HepG2 (cell line): ENCODE data around the gene GATAD2B. TPM values are rescaled to one million over a fixed set of nuclear protein-coding genes. Genes with fewer than 3 reads are reported as not detected.

Source experiments
- AGO2 ChIP-seq: fragments of 200-400 bp; formaldehyde crosslinking; optimal IDR thresholded peaks from 2 replicates; pipeline ENCODE3; 2017; ENCODE audit warnings: mild to moderate bottlenecking, low read depth, low read length, moderate library complexity
- ARNT ChIP-seq: fragments of 450-650 bp; IDR thresholded peaks from 2 replicates; pipeline ENCODE4 v1.6.1; 2017
- CREB1 ChIP-seq, 2 experiments: fragments of 450-650 bp in 1 of 2; IDR thresholded peaks; 2 replicates each; pipeline ENCODE4 v1.6.1; 2016 to 2017; ENCODE audit warnings: control low read depth in 1 of 2, mild to moderate bottlenecking in 1 of 2, missing compliant biosample characterization in 1 of 2, missing genetic modification characterization in 1 of 2
- EED ChIP-seq: sonication (generic); formaldehyde crosslinking; IDR thresholded peaks from 2 replicates; pipeline ENCODE4 v1.5.0; 2020; ENCODE audit warnings: mild to moderate bottlenecking, missing genetic modification reagents
- GLMP ChIP-seq: sonication (generic); formaldehyde crosslinking; IDR thresholded peaks from 2 replicates; pipeline ENCODE4 v1.9.0; 2021; ENCODE audit warnings: missing genetic modification reagents, mild to moderate bottlenecking, borderline replicate concordance
- HINFP ChIP-seq: sonication (generic); formaldehyde crosslinking; IDR thresholded peaks from 2 replicates; pipeline ENCODE4 v1.4.0; 2020; ENCODE audit warnings: low read depth, mild to moderate bottlenecking, missing genetic modification reagents
- HNRNPUL1 ChIP-seq: fragments of 200-400 bp; formaldehyde crosslinking; IDR thresholded peaks from 2 replicates; pipeline ENCODE4 v1.6.1; 2017; ENCODE audit warnings: low read depth, mild to moderate bottlenecking, low read length, moderate library complexity
- MAFG ChIP-seq: sonication (generic); formaldehyde crosslinking; IDR thresholded peaks from 2 replicates; pipeline ENCODE4 v1.5.1; 2020; ENCODE audit warnings: mild to moderate bottlenecking, missing genetic modification reagents
- MATR3 ChIP-seq: sonication (generic); formaldehyde crosslinking; IDR thresholded peaks from 2 replicates; pipeline ENCODE4 v1.4.0; 2020; ENCODE audit warnings: missing genetic modification reagents
- MBD4 ChIP-seq: IDR thresholded peaks from 2 replicates; pipeline ENCODE4 v1.6.1; 2012; ENCODE audit warnings: low read length, inconsistent platforms, borderline replicate concordance
- TMF1 ChIP-seq: sonication (generic); formaldehyde crosslinking; IDR thresholded peaks from 2 replicates; pipeline ENCODE4 v1.8.1; 2022; ENCODE audit warnings: low read depth, missing genetic modification reagents
- ZNF12 ChIP-seq: sonication (generic); formaldehyde crosslinking; IDR thresholded peaks from 2 replicates; pipeline ENCODE4 v1.5.0; 2020; ENCODE audit warnings: missing genetic modification reagents
- ZNF607 ChIP-seq: sonication (generic); formaldehyde crosslinking; IDR thresholded peaks from 2 replicates; pipeline ENCODE4 v1.5.1; 2020; ENCODE audit warnings: missing genetic modification reagents, mild to moderate bottlenecking, borderline replicate concordance
- ZNF709 ChIP-seq: sonication (generic); formaldehyde crosslinking; IDR thresholded peaks from 2 replicates; pipeline ENCODE4 v1.5.0; 2020; ENCODE audit warnings: mild to moderate bottlenecking, missing genetic modification reagents
- ZNF777 ChIP-seq: sonication (generic); formaldehyde crosslinking; IDR thresholded peaks from 2 replicates; pipeline ENCODE4 v1.4.0; 2020; ENCODE audit warnings: missing genetic modification reagents
- ZSCAN21 ChIP-seq: sonication (generic); formaldehyde crosslinking; IDR thresholded peaks from 2 replicates; pipeline ENCODE4 v1.8.0; 2022; ENCODE audit warnings: mild to moderate bottlenecking, missing genetic modification reagents, moderate library complexity, borderline replicate concordance
- polyA plus RNA-seq, 8 experiments: library from polyadenylated mRNA; depleted of rRNA in 3 of 8; stranded (reverse) in 7 of 8; unstranded in 1 of 8; fragments of >200 nt; fragmentation: Illumina TruSeq in 4 of 8; extraction: Trizol in 4 of 8; gene quantifications; 2 replicates each; pipeline versions ENCODE4 v1.2.1 to v1.2.3, GENCODE V29; 2011 to 2016; ENCODE audit warnings: low read depth in 4 of 8, missing spikeins in 1 of 8, mixed read lengths in 1 of 8; ENCODE audit not compliant: insufficient read depth in 1 of 8
- total RNA-seq, 5 experiments: library from RNA; depleted of rRNA; stranded (reverse); fragments of >200 nt; fragmentation: Illumina TruSeq; extraction: Trizol; gene quantifications; 2 replicates each; pipeline ENCODE4 v1.2.3, GENCODE V29; 2016; ENCODE audit warnings: low read depth in 1 of 5
- TF ChIP-seq, protein P1 (sequence below): fragments of 450-650 bp; IDR thresholded peaks from 2 replicates; pipeline ENCODE4 v1.6.1; 2017; ENCODE audit warnings: mild to moderate bottlenecking
- TF ChIP-seq, protein P2 (sequence below): sonication (generic); formaldehyde crosslinking; IDR thresholded peaks from 2 replicates; pipeline ENCODE4 v1.8.1; 2023; ENCODE audit warnings: missing genetic modification reagents, inconsistent platforms, borderline replicate concordance
- TF ChIP-seq, protein P3 (sequence below): sonication (generic); formaldehyde crosslinking; IDR thresholded peaks from 2 replicates; pipeline ENCODE4 v1.5.0; 2020; ENCODE audit warnings: mild to moderate bottlenecking, missing genetic modification reagents

Gene GATAD2B
- total and polyA plus RNA-seq, 2 of the 13 experiments (the other 11 are each of a cell fraction or from before 2014, with no cell fraction given): 3.2 to 5.2 TPM

DNA sequence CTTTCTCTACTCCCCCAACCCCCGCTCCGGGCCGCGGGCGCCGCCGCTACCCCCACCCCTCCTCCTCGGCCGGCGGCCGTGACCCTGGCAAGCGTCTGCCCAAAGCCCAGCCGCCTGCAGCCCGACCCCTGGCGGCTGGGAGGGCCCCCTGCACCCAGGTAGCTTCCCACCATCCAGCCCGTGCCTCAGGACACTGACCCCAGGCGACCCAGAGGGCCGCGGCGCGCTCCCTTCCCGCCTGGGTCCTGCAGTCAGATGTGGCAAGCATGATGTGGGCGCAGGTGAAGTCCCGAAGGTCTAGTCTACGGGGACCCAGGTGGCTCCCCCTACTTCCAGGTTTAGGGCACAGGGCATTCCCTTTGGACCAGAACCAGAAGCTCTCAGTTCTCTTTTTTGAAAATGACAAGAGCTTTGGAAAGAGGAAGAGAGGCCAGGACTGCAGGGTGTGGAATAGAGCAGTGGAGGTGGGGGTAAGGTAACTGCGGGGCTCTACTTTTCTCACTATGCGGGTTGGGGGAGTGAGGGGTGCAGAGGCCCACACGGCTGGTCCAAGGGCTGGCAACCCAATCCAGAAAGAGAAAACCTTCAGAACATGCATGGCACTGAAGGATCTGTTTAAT is 24.0 kb upstream of the GATAD2B start, which contains the start of gene DENND4B (continued):
- TF ChIP-seq MBD4 (no peak), EED (CRISPR knock-in tag) (no peak; the same call in 1 of the 2 replicates), ZNF709 (CRISPR knock-in tag) (no peak), AGO2 (peak; percentile 67), ZSCAN21 (0 out of 2 replicates have a peak, but pooled peaks have one; percentile 38), TMF1 (CRISPR knock-in tag) (no peak), HNRNPUL1 (no peak), ZNF607 (peak; percentile 77; the same call in 1 of the 2 replicates), GLMP (CRISPR knock-in tag) (no peak), HINFP (CRISPR knock-in tag) (no peak), CREB1 (IDR thresholded peaks at IDR 0.05) (no peak), CREB1 (CRISPR knock-in tag; IDR thresholded peaks at IDR 0.05) (no peak), ZNF777 (CRISPR knock-in tag) (no peak), ZNF12 (CRISPR knock-in tag) (0 out of 2 replicates have a peak, but pooled peaks have one; percentile 20), MATR3 (CRISPR knock-in tag) (no peak), MAFG (no peak), ARNT (no peak)
- TF ChIP-seq, protein P1, sequence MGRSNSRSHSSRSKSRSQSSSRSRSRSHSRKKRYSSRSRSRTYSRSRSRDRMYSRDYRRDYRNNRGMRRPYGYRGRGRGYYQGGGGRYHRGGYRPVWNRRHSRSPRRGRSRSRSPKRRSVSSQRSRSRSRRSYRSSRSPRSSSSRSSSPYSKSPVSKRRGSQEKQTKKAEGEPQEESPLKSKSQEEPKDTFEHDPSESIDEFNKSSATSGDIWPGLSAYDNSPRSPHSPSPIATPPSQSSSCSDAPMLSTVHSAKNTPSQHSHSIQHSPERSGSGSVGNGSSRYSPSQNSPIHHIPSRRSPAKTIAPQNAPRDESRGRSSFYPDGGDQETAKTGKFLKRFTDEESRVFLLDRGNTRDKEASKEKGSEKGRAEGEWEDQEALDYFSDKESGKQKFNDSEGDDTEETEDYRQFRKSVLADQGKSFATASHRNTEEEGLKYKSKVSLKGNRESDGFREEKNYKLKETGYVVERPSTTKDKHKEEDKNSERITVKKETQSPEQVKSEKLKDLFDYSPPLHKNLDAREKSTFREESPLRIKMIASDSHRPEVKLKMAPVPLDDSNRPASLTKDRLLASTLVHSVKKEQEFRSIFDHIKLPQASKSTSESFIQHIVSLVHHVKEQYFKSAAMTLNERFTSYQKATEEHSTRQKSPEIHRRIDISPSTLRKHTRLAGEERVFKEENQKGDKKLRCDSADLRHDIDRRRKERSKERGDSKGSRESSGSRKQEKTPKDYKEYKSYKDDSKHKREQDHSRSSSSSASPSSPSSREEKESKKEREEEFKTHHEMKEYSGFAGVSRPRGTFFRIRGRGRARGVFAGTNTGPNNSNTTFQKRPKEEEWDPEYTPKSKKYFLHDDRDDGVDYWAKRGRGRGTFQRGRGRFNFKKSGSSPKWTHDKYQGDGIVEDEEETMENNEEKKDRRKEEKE: no peak
- TF ChIP-seq, protein P2, sequence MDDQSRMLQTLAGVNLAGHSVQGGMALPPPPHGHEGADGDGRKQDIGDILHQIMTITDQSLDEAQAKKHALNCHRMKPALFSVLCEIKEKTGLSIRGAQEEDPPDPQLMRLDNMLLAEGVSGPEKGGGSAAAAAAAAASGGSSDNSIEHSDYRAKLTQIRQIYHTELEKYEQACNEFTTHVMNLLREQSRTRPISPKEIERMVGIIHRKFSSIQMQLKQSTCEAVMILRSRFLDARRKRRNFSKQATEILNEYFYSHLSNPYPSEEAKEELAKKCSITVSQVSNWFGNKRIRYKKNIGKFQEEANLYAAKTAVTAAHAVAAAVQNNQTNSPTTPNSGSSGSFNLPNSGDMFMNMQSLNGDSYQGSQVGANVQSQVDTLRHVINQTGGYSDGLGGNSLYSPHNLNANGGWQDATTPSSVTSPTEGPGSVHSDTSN (CRISPR knock-in tag): no peak
- TF ChIP-seq, protein P3, sequence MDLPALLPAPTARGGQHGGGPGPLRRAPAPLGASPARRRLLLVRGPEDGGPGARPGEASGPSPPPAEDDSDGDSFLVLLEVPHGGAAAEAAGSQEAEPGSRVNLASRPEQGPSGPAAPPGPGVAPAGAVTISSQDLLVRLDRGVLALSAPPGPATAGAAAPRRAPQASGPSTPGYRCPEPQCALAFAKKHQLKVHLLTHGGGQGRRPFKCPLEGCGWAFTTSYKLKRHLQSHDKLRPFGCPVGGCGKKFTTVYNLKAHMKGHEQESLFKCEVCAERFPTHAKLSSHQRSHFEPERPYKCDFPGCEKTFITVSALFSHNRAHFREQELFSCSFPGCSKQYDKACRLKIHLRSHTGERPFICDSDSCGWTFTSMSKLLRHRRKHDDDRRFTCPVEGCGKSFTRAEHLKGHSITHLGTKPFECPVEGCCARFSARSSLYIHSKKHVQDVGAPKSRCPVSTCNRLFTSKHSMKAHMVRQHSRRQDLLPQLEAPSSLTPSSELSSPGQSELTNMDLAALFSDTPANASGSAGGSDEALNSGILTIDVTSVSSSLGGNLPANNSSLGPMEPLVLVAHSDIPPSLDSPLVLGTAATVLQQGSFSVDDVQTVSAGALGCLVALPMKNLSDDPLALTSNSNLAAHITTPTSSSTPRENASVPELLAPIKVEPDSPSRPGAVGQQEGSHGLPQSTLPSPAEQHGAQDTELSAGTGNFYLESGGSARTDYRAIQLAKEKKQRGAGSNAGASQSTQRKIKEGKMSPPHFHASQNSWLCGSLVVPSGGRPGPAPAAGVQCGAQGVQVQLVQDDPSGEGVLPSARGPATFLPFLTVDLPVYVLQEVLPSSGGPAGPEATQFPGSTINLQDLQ (CRISPR knock-in tag): no peak
